Measurements from ENCODE around the gene TECTB.

GRCh38 chr10:112330162-112330561 lies 47.0 kb downstream of the TECTB start:
- TF ChIP-seq GATA2 (IDR thresholded peaks at IDR 0.05; ENCODE audit: low read depth, low read length) = no peak
- no peak for TF ChIP-seq GATA3 (IDR thresholded peaks at IDR 0.05; ENCODE audit: low read depth, low read length)

All from SH-SY5Y (cell line).